IPS-11a (cell line): ENCODE results near the gene STON1.
A peak's percentile ranks its signal among the peaks of the same experiment; 100 is the strongest.
"Not testable (repeated sequence)": the region's sequence is repeated elsewhere in the genome, so short reads cannot be mapped to it uniquely, and the experiment has no call there.

Source experiments
- H3K4me3 ChIP-seq: one replicate; pipeline ENCODE4 v1.5.1; 2013; ENCODE audit warnings: low read depth, low read length, control low read depth

STON1 gene

DNA sequence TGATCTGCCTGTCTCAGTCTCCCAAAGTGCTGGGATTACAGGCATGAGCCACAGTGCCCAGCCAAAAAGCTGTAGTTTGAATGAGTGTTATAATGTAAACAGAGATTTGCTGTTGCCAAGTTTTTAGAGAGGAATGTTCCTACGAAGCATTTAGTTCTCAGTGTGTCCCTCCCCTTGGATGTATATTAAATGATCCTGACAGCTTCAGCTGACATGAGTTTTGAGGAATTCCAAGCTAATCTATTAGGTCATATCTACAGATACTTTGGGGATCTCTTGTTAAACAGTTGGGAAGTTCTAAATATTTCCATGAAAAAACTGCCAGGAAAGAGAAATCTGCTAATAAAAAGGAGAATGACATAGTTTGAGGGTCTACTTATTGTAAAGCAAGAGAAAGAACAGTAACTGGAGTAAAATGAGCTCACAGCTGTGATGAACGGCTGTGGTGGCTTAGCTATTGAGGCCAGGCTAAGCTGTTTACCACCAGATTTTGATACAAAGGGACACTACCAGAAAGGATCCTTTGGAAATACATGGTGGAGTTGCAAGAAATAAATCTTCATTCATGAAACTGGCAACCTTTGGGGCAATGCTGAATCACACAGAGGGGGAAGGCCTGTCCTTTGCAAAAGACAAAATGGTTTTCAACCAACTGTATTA lies 2.6 kb upstream of the STON1 start:
- H3K4me3 ChIP-seq, result no peak overlapping the region

DNA sequence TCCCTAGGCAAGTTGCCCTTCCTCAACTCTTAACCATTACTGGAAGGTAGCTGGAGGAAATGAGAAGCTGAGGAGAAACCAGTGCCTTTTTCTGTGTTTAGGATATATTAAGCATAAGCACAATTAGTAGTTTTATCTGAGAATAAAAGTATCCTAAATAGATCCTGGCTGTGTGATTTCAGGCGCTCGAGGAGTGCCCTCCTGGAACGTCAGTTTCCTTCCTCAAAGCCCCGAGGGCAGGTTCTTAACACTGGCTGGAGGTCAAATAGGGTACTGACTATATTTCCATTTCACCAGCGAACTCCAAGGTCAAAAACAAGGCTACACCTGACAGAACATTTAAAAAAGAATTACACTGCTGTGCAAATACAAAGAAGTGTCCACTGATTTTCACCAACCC lies 1.5 kb upstream of the STON1 start:
- H3K4me3 ChIP-seq, result no peak overlapping the region

DNA sequence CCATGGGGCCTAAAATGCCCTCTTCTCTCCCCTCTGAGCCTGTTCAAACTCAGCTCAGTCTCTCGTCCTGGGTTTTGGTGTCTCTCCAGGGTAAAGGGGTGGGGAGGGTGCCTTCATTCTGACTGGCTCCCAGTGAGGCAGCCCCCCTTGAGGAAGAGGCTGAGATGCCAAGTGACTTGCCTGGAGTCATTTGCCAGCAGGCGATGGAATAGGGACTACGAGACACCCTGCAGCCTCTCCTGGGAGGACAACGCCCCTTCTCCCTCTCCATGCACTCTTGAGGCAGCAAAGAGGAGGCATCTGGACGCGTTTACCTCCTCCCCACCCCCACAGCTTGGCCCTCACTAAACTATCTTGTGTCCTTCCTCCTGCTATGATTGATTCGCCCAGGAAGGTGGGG lies 760 bp upstream of the STON1 start:
- H3K4me3 ChIP-seq, result no peak overlapping the region

DNA sequence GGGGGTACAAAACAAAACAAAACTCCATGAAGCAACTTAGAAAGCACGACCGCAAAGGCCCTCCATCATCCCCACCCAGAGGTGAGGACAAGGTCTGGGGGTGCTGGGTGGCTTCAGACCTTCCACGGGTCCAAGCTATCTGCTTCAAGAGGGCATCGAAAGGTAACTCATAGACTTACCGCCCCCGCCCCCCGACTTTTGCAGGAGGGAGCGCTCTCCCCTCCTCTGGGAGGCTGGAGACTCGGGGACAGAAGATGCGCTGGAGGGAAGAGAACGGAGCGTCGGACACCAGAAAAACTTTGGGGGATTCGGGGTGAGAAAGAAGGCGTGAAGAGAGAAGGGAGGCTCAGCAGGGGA lies 300 bp upstream of the STON1 start:
- H3K4me3 ChIP-seq, result peak overlapping the region; percentile 24

DNA sequence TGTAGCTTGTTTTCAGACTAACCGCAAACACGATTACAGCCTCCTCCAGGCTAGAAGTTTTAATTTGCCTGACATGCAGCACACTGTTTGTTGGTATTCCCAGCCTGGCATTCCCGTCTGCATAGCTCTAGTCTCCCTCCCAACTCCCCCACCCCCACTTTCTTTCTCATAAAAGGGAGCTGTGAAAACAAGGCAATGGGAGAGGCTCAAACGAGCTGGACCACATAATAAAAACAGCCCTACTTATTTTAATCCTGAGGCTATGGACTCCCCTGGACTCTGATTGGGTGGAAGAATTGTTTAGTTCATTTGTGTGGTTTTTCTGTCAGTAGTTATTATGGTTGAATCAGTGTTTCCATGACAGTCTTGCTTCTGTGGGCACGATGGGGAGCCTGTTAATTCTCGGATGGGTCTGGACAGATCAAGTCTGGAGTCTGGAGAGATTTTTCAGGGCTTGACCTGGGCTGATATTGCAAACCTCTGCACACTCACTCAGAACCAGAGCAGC lies 1.2 kb downstream of the STON1 start:
- peak overlapping the region; percentile 69 for H3K4me3 ChIP-seq

DNA sequence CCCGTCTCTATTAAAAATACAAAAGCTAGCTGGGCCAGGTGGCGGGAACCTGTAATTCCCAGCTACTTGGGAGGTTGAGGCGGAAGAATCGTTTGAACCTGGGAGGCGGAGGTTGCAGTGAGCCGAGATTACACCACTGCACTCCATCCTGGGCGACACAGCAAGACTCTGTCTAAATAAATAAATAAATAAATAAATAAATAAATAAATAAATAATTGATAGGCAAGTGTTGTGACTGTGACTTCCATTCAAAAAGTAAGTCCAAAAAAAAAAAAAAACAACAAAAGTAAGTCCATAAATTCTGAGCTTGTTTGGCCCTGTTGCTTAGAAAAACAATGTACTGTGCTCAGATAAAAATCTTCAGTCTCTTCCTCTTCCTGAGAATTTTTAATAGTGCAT lies 2.2 kb downstream of the STON1 start:
- no peak overlapping the region for H3K4me3 ChIP-seq

DNA sequence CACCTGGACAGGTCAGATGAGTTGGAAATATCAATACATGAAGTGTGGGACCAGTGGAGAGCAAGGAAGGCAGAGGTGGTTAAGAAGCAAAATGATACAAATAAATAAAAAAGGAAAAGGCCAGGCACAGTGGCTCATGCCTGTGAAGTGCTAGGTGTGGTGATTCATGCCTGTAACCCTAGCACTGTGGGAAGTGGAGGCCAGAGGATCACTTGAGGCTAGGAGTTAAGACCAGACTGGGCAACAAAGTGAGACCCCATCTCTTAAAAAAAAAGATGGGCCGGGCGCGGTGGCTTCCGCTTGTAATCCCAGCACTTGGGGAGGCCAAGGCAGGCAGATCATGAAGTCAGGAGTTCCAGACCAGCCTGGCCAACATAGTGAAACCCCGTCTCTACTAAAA lies 2.9 kb downstream of the STON1 start:
- H3K4me3 ChIP-seq, result no peak overlapping the region

DNA sequence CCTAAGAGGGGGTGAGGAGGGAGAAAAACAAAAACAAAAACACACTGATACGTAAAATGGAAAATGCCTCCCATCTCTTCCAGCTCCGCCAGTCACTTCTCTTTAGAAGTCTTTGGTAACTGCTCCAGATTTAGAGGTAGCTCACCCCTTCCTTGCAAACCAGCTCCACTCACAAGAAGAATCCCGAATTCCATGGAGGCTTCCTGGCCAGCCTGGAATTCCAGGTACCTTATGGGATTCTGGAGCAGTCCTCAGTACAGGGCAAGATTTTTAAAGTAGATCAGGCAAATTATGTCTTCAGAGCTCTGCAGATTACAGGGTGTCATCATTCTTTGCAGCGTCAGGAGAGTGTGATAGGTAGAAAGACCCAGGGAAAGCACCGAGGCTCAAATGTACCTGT lies 4.8 kb downstream of the STON1 start:
- no peak overlapping the region for H3K4me3 ChIP-seq

DNA sequence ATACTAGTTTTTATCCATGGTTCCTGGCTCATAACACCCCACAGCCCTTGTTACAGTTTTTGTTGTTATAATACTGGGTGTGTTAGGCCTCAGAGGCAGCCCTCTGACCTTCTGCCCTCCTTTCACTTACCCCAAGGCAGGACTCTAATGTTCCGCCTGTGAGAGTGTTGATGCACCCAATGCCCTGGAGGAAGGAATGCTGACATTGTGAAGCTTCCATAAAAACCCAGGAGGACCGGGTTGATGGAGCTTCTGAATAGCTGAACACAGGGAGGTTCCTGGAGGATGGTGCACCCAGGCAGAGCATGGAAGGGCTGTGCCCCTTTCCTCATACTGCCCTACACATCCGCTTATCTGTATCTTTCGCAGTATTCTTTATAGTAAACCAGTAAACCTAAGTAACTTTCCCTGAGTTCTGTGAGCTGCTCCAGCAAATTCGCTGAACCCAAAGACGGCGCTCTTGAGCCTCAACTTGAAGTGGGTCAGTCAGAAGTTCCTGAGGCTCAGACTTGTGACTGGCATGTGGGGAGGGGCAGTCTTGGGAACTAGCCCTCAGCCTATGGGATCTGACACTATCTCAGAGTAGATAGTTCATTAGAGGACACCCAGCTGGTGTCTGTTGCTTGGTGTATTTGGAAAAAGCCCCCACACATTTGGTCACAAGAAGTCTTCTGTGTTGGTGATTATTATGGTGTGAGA lies 10.4 kb downstream of the STON1 start:
- no peak overlapping the region for H3K4me3 ChIP-seq

DNA sequence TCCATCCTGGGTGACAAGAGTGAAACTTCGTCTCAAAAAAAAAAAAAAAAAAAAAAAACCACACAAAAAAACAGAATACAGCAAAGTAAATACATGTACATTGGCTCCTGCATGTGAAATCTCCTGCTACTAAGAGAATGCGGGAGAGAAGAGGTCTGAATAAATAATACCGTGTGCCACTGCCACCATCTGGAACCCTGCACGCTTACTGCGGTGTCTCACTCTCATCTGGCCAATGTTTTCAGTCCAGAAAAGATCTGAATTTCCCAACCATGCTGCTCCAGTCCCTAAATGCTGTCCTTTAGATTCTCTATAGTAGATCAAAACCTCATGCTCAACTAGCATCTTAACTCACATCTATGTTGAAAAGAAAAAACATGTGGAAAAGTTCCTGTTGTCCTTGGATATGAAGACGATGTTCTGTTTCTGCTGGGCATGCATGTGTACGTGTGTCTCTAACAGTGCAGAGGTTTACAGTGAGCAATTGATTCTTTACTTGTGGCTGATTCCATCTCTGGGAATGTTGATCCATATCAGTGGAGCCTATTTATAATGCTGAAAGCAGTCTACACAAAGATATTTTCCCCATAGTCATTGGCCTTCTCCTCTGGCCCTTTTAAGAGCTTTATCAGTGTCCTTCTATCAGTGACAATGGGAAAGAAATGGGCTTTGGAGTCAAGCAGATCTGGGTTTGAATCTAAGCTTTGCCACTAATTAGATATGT lies 11.9 kb downstream of the STON1 start:
- no peak overlapping the region for H3K4me3 ChIP-seq

DNA sequence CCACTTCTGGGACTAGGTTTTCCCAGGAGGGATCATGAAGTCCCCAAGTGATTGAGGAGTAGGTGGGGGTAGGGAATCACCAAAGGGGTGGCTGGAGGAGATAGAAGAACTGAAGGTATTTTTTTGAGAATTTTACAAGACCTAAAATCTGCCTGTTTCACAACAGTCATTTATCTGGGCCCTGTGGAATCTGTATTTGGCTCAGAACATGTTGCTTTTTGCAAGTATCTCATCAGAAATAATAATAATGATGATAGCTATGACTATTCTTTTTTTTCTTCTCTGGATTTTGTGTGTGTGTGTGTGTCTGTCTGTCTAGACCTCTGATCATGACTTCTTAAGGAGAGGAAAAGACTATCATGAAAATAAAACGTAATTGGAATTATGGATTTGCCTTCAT lies 13.9 kb downstream of the STON1 start:
- H3K4me3 ChIP-seq, result no peak overlapping the region

DNA sequence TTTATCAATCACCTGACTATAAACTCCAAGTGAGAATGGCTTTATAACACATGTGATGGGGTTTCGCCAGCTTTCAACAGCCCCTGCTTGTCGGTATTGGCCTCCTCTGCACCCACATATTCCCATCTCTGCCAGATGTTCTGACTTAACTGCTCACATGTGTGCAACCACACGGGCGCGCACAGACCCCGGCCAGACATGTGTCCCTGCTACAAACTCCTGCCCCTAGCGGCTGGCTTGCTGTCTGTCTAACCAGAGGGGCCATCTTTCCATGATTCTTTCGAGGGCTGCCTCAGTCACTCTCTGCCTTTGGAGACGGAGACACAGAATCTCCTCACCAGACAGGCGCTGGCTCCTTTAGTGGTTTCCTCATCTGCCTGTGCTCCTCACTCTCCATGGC lies 15.3 kb downstream of the STON1 start:
- H3K4me3 ChIP-seq, result no peak overlapping the region

DNA sequence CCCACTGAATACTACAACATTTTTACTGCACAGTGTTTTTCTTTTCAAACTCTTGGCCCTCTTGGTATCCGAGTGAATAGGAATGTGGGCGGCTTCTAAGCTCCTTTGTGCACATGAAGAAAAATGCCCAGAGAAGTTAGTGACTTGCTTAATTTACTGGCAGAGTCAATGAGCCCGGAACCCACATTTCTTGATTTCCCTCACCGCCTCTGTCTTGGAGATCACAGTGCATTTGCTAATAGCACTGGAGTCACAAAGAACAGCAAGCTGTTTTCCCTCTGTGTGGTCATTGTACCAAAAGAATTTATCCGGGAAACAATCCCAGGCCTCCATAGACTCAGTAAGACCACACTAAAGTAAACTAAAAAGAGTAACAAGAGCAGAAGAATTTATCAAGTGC lies 18.9 kb downstream of the STON1 start:
- H3K4me3 ChIP-seq, result no peak overlapping the region

DNA sequence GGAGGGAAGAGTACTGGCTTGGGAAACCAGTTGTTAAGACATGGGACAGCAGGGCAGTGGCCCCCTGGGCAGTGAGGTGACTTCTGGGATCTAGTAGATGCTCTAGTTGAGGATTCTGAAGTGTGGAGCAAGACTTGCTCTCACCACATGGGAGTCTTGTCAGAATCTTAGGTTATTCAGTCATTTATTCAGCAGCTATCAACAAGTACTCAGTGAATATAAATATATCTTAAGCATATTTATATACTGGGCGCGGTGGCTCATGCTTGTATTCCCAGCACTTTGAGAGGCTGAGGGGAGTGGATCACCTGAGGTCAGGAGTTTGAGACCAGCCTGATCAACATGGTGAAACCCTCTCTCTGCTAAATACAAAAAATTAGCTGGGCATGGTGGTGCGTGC lies 20.0 kb downstream of the STON1 start:
- H3K4me3 ChIP-seq, result no peak overlapping the region

DNA sequence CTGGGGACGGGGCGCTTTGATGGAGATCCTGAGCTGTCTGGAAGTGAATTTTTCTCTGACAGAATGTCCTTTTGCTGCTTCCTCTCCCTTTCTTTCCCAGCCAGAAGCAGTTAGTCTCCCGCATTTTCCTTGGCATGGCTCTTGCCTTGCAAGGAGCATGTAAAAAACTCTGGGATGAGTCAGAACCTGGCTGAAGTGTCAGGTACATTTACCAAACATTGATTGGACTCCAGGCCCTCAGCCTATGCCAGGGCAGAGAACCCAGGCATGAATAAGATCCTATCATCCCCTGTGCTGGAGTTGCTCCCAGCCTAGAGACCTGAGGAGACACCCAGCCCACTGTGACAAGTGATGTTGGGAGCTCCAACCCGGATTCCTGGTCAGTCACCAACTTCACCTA lies 21.6 kb downstream of the STON1 start:
- H3K4me3 ChIP-seq, result no peak overlapping the region

DNA sequence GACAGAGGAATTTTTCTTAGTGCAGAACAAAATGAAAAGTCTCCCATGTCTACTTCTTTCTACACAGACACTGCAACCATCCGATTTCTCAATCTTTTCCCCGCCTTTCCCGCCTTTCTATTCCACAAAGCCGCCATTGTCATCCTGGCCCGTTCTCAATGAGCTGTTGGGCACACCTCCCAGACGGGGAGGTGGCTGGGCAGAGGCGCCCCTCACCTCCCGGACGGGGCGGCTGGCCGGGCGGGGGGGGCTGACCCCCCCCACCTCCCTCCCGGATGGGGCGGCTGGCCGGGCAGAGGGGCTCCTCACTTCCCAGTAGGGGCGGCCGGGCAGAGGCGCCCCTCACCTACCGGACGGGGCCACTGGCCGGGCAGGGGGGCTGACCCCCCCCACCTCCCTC lies 25.1 kb downstream of the STON1 start:
- not testable (repeated sequence) for H3K4me3 ChIP-seq

DNA sequence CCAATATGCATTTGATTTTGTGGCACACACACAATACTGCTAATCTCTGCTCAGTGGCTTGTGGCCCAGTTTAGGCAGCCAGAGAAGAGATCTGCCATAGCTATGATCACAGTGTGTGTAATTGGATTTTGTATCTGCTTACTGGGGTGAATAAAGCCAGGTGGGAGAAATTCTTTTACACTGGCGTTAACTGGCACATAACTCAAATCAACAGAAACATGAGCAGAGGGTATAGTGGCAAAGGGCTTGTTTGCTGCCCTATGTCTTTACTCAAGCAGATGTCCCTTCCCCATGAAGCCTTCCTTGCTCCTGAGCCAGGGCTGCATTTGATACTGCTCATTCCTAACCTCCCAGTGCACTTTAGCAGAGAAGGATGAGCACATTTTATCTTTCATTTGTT lies 28.5 kb downstream of the STON1 start:
- no peak overlapping the region for H3K4me3 ChIP-seq

DNA sequence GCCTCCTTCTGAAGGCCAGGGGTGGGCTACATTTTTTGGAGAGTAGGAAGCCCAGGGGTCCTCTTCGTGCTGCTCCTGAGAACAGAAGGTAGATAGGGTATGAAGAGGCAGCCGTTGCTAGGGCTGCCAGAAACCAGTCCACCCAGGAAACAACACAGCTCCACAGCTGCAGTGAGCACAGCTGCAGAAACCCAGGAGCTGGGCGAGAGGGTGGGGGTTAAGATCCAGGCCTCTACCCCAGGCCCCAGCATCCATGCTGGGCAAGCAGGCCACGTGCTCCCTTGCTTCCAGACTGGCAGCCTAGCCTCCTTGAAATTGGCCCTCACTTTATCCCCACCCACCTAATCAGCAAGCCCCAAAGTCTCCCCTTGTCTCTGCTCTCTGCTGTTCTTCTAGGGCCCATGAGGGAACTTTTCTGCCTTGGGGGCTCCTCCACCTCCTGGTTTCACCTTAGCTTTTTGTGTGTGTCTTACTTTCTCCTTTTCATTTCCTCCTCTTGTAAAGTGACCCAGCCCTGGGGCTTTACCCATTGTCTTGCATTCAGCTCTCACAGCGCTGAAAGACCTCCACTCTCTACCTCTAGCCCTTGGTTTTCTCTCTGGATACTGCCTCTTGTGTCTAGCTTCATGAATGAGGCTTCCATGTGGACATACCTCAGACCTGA lies 30.7 kb downstream of the STON1 start:
- H3K4me3 ChIP-seq, result no peak overlapping the region

DNA sequence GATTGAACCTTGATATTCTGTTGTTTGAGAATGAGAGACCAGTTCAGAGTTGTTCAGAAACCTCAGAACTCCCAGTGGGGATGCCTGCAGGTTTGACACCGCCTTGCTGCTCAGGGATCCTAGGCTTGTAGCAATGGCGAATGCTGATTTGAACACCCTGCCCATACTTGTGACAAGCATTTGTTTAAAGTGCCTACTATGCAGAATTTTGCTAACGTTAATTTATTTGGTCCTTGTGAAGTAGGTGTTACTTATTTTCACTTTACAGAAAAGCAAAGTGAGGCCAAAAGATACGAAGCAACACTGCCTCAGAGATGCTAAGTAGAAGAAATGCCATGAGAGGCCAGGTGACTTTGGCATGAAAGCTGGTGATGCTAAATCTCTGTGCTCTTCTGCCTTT lies 32.3 kb downstream of the STON1 start:
- H3K4me3 ChIP-seq, result no peak overlapping the region

DNA sequence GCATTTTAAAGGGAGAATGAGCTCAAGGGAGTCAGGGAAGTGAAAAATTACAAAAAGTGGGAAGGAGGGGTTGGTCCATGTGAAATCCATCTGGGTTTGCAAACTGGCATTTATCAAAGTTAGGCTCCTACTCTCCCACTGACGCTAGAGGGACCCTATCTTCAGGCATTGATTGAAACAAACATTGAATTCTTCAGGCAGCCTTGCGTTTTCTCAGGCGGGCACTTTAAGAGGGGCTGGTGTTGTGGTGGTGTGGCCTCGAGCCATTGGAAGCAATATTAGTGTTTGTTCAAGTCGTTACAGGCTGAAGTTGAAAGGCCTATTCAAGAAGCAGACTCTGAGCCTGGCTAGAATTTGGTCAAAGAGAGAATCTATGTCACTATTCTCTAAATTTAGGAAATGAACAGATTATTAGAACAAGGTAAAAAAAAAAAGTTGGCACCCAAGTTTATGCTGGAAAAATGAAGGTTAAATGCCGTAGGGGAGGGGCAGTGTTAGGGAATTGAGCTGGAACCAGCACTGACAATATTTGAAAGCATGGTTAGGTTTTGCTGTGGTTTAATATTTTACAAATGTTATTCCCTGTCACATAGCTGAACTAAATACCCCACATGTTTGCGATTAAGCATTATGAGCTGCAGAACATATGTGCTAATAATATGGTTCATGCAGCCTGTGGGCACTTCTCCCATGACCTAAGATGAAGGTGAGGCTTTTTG lies 36.8 kb downstream of the STON1 start:
- no peak overlapping the region for H3K4me3 ChIP-seq

DNA sequence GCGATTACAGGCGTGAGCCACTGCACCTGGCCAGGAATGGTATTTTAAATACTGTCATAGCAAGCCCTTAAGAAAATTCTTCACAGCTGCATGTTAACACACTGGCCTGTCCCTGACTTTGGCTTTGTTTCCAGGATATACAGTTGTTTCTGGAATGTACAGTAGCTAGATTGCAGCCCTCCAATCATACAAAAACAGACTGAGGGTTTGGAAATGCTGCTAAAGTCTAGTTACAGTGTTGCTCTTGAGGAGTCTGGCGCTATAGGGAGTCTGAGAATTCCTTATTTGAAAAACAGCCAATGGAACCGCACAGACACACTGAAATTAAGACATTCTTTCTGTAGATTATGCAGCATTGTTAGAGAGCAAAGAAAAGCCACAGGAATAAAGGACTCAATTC lies 37.7 kb downstream of the STON1 start:
- no peak overlapping the region for H3K4me3 ChIP-seq
